ENCODE results near the gene IGLON5.

GRCh38 chr19:51289635-51290034, 21.8 kb upstream of the IGLON5 start:
- TF ChIP-seq CREB5 (CRISPR knock-in tag; IDR thresholded peaks at IDR 0.05; ENCODE audit: low read depth) (no peak), ZFP30 (CRISPR knock-in tag; IDR thresholded peaks at IDR 0.05) (no peak), CSRNP3 (CRISPR knock-in tag; IDR thresholded peaks at IDR 0.05) (no peak), PATZ1 (CRISPR knock-in tag; IDR thresholded peaks at IDR 0.05; ENCODE audit: borderline replicate concordance) (no peak), SNAI2 (CRISPR knock-in tag; IDR thresholded peaks at IDR 0.05) (no peak), ISL1 (CRISPR knock-in tag; IDR thresholded peaks at IDR 0.05) (no peak), GLIS3 (CRISPR knock-in tag; IDR thresholded peaks at IDR 0.05) (no peak), ARNTL (CRISPR knock-in tag; IDR thresholded peaks at IDR 0.05; ENCODE audit: borderline replicate concordance, low read depth) (no peak), TOX (CRISPR knock-in tag; IDR thresholded peaks at IDR 0.05; ENCODE audit: borderline replicate concordance) (no peak), ESRRG (CRISPR knock-in tag; IDR thresholded peaks at IDR 0.05) (no peak), ZNF70 (CRISPR knock-in tag; IDR thresholded peaks at IDR 0.05) (no peak), ZC3H10 (CRISPR knock-in tag; IDR thresholded peaks at IDR 0.05) (no peak), RARB (CRISPR knock-in tag; IDR thresholded peaks at IDR 0.05) (no peak), OSR1 (CRISPR knock-in tag; IDR thresholded peaks at IDR 0.05) (no peak)

All from SK-N-SH treated with all-trans-retinoic acid at 6 μM for 48 hours (cell line).